Fibroblast of peridontal ligament (primary cell): ENCODE measurements around the gene LRMDA.
"Not testable (repeated sequence)": the region's sequence is repeated elsewhere in the genome, so short reads cannot be mapped to it uniquely, and the experiment has no call there.

Experiments
- DNase-seq: peaks from one replicate; pipeline ENCODE4 v3.0.0-alpha.2; 2010; ENCODE audit errors: extremely low read depth

LRMDA gene

GRCh38 chr10:75739414-75740143 lies 308.2 kb downstream of the LRMDA start:
- DNase-seq: no peak

- DNase-seq: no peak
These were observed 309.1 kb downstream of the LRMDA start for GRCh38 chr10:75740541-75740940.

- DNase-seq: no peak
These were observed 310.9 kb downstream of the LRMDA start for GRCh38 chr10:75742355-75742754.

DNA sequence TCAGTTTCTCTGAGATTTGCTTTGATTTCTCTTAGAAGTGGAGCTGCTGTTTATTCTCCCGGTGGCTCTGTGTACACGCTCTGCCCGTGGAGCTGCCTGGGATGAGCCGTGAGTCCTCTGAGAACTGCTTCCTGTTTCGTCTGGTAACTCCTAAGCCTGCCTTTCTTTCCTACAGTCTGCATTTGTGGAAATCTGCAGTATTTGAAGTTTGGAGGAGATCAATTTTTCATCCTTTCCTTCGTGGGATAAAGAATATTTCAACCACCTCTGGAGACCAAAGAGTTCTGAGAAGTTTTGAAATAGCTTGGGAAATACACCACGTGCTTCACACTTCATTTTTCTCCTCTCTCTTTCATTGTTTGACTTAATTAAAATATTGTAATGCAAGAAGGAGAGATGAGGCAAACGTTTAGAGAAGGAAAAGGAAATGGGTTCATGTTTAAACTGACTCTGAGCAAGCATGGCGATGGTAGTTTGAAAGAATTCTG lies 311.9 kb downstream of the LRMDA start:
- DNase-seq: no peak

- DNase-seq: peak; percentile 23
These were observed 312.8 kb downstream of the LRMDA start for GRCh38 chr10:75744261-75744660.

DNA sequence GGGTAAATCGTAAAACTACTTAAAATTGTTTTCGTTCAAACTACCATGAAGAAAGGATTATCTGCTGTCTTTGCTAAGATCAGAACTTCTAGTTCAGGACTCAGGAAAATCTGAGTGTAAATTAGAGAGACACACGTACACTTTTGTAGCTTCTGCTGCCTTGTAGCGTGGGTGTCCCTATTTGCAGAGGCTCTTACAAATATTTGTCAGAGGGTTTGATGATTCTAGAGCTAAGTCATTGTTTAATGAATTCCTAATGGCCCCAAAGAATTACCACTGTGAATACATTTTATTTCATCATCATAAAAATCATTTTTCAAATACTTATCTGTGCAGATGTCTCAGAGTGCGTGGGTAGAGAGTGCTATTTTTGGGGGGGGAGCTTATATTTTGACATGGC lies 314.9 kb downstream of the LRMDA start:
- DNase-seq: no peak

DNA sequence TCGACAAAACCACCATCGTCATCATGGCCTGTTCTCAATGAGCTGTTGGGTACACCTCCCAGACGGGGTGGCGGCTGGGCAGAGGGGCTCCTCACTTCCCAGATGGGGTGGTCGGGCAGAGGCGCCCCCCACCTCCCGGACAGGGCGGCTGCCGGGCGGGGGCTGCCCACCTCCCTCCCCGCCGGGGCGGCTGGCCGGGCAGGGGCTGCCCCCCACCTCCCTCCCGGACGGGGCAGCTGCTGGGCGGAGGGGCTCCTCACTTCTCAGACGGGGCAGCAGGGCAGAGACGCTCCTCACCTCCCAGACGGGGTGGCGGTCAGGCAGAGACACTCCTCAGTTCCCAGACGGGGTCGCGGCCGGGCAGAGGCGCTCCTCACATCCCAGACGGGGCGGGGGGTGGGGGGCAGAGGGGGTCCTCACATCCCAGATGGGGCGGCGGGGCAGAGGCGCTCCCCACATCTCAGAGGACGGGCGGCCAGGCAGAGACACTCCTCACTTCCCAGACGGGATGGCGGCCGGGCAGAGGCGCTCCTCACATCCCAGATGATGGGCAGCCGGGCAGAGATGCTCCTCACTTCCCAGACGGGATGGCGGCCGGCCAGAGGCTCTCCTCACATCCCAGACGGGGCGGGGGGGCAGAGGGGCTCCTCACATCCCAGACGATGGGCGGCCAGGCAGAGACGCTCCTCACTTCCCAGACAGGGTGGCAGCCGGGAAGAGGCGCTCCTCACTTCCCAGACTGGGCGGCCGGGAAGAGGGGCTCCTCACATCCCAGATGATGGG lies 318.9 kb downstream of the LRMDA start:
- not testable (repeated sequence) for DNase-seq

DNA sequence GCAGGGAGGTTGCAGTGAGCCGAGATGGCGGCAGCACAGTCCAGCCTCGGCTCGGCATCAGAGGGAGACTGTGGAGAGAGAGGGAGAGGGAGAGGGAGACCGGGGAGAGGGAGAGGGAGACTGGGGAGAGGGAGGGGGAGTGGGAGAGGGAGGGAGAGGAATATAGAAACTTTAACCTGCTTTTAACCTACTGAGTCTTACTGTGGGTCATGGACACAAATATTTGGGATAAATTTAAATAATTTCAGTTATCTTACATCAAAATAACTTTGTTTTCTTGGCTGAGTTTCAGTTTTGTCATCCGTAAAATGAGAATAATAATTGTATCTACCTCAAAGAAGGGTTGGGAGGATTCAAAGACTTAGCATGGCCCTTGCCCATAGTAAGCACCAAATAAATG lies 319.8 kb downstream of the LRMDA start:
- DNase-seq: no peak

DNA sequence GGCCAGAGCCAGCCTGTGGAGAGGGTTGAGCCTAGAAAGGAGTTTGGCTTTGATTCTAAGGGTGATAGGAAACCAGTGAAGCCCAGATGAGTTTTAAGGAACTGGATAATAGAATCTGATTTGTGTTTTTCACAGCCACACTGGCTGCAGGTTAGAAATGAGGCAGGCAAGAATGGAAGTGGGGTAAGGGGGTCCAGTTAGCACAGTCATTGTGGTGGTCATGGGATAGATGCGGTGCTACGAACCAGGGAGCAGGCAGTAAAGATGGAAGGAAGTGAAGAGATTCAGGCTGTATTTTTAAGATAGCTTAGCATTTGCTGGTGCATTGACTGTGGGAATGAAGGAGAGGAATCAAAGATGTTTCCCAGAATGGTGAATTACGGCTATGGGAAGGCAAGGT lies 322.2 kb downstream of the LRMDA start:
- no peak for DNase-seq

GRCh38 chr10:75754096-75754831 lies 322.8 kb downstream of the LRMDA start:
- DNase-seq: no peak

DNA sequence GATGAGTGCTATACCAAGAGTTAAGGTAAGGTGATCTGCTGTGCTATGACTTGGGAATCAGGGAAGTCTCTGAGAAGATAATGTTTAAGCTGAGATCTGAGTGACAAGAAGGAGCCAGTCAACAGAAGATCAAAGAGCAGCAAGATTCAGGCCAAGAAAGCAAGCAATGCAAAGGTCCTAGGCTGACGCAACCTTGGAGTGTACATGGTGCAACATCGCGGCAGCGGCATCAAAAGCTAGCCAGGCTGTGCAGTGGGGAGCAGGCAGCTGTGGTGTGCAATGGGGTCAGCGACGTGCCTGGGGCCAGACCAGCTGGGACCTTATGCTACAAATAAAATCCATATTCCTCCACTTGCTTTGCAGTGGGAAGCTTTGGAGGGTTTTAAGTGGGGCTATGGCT lies 324.1 kb downstream of the LRMDA start:
- no peak for DNase-seq

DNA sequence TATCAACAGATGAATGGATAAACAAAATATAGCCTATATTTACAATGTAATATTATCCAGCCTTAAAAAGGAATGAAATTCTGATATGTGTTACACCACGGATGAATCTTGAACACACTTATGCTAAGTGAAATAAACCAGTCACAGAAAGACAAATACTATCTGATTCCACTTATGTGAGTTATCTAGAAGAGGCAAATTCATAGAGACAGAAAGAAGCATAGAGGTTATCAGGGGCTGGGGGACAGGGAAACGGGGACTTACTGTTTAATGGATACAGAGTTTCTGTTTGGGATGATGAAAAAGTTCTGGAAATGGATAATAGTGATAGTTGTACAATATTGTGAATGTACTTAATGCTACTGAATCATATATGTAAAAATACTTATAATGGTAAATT lies 329.9 kb downstream of the LRMDA start:
- DNase-seq: no peak

GRCh38 chr10:75762431-75762802 lies 331.0 kb downstream of the LRMDA start:
- DNase-seq: no peak

GRCh38 chr10:75763652-75764051 lies 332.2 kb downstream of the LRMDA start:
- DNase-seq: no peak

- DNase-seq: no peak
These were observed 333.8 kb downstream of the LRMDA start for GRCh38 chr10:75764974-75765788.

DNA sequence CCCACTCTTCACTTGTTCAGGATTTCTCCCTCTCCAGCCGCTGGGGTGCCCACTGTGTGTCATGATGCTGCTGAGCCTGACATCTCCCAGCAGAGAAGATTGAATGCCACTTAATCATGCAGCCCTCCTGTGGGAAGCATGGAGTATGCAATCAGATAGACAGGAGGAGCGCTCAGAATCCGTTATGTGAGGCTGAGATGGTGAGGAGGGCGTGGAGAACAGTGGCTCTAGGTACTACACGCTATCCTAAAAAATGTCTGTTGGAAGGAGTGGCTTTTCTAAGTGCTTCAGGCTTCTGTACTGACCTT lies 334.3 kb downstream of the LRMDA start:
- no peak for DNase-seq

- no peak for DNase-seq
These were observed 334.7 kb downstream of the LRMDA start for GRCh38 chr10:75766106-75766505.

DNA sequence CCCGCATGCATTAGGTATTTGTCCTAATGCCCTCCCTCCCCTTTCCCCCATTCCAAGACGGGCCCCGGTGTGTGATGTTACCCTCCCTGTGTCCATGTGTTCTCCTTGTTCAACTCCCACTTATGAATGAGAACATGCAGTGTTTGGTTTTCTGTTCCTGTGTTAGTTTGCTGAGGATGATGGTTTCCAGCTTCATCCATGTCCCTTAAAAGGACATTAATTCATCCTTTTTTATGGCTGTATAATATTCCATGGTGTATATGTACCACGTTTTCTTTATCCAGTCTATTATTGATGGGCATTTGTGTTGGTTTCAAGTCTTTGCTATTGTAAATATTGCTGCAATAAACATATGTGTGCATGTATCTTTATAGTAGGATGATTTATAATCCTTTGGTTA lies 335.3 kb downstream of the LRMDA start:
- DNase-seq: not testable (repeated sequence)

GRCh38 chr10:75770626-75771081 lies 339.2 kb downstream of the LRMDA start:
- DNase-seq: peak; percentile 23

DNA sequence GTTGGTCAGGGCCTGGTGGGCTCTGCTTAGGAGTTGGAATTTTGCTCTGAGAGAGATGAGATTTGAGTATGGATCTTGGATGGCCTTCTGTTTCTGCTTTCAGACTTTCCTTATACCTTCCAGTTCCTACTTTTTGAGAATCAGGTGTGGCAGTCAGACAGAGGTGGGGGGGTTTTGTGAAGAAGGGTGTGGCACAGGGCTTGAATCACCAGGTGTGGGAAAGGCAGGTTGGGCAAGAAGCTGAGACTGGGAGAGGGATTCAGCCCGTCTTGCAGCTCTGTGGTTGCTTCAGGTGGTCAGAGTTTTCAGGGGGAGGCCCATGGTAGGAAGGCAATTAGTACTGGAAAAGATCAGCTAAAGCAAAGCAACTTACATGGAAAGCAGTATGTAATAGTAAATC lies 340.2 kb downstream of the LRMDA start:
- no peak for DNase-seq

DNA sequence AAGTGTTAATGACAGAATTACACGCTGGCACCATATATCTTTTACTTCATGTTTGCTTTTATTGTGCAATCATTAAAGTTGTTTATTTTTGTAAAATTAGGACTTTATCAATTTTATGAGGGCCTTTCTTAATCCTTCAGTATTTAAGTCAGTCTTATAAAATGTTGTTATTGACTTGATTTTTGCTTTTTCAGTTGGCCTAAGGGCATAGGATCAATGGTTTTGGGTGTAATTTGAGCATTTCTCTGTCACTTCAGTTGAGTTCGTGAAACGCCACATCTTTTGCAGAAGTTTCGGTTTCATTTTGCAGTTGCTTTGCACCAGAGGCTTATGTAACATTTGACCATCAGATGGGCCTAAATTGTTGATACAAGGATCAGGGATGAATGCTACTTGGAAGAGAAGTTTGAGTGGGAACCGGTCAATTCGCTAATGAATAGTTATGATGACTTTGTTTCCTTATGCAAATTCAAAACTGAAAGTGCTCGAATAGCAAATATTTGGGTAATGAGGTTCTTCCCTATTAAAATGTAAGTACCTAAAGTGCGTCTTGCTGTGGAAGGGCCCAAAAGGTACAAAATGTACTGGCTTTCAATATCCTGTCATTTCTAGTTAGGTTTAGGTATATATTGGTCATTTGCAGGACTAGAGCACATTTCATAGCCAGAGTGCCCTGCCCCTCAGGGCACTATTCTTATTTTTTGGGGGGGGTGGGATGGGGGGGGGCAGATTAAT lies 340.9 kb downstream of the LRMDA start:
- DNase-seq: peak; percentile 55
